B cell (primary cell): ENCODE data around the gene ATR. TPM values are rescaled to one million over a fixed set of nuclear protein-coding genes. Genes with fewer than 3 reads are reported as not detected.
"Not testable (repeated sequence)": the region's sequence is repeated elsewhere in the genome, so short reads cannot be mapped to it uniquely, and the experiment has no call there.

ENCODE experiments used
- ATAC-seq: fragments of 200-7000 bp; cut with Tn5 transposase; one replicate; pipeline ENCODE4 v1.10.0; 2021; ENCODE audit warnings: low read depth, mild to moderate bottlenecking, moderate number of reproducible peaks, moderate library complexity
- CTCF ChIA-PET: fragments of 350-600 bp; sonication (Branson Sonifier 250); formaldehyde crosslinking; loops from one replicate; lab custom pipeline; 2021; ENCODE audit warnings: antibody characterized with exemption, inconsistent platforms; lab: Charles Lee
- POLR2A ChIA-PET: fragments of 350-600 bp; sonication (Branson Sonifier 250); formaldehyde crosslinking; loops from one replicate; lab custom pipeline; 2021; ENCODE audit warnings: antibody characterized with exemption; lab: Charles Lee
- DNase-seq: peaks from one replicate; pipeline ENCODE4 v3.0.0; 2013
- H2AFZ ChIP-seq: 2 replicates; pipeline ENCODE4 v1.6.1; 2012; ENCODE audit warnings: mild to moderate bottlenecking, low read depth, low read length; ENCODE audit not compliant: insufficient read depth, poor library complexity, severe bottlenecking
- H3K27ac ChIP-seq, 2 donors: 1 replicate in 1 of 2; 2 replicates in 1 of 2; pipeline ENCODE4 v1.5.1; 2012 to 2013; ENCODE audit warnings: low read length in 2 of 2, mild to moderate bottlenecking in 2 of 2, moderate library complexity in 1 of 2
- H3K27me3 ChIP-seq, 4 experiments: fragments of 200-600 bp in 1 of 4; sonication (generic) in 1 of 4; replicated peaks in 1 of 4; 1 replicate in 2 of 4; 2 replicates in 2 of 4; pipeline versions ENCODE4 v1.6.1 to v1.7.0; 2013 to 2016; ENCODE audit warnings: low read length in 3 of 4, mild to moderate bottlenecking in 2 of 4, mixed read lengths in 1 of 4, moderate library complexity in 1 of 4; ENCODE audit not compliant: insufficient read depth in 4 of 4, control insufficient read depth in 3 of 4; ENCODE audit errors: control extremely low read depth in 1 of 4
- H3K36me3 ChIP-seq, 2 experiments: replicated peaks in 1 of 2; 1 replicate in 1 of 2; 2 replicates in 1 of 2; pipeline versions ENCODE4 v1.6.1 to v1.7.1; 2013; ENCODE audit warnings: low read length in 1 of 2; ENCODE audit not compliant: insufficient read depth in 2 of 2, control insufficient read depth in 1 of 2; ENCODE audit errors: control extremely low read depth in 1 of 2, extremely low read depth in 1 of 2
- H3K4me1 ChIP-seq, 2 donors: fragments of 200-600 bp in 1 of 2; sonication (generic) in 1 of 2; 1 replicate in 1 of 2; 2 replicates in 1 of 2; pipeline versions ENCODE4 v1.5.1 to v1.6.1; 2013 to 2017; ENCODE audit warnings: low read length in 2 of 2; ENCODE audit not compliant: control insufficient read depth in 2 of 2, insufficient read depth in 2 of 2
- H3K4me2 ChIP-seq: replicated peaks from 2 replicates; pipeline ENCODE3; 2012; ENCODE audit warnings: mild to moderate bottlenecking, low read depth, low read length; ENCODE audit not compliant: poor library complexity, severe bottlenecking
- H3K4me3 ChIP-seq, 5 experiments: fragments of 200-600 bp in 1 of 5; sonication (generic) in 1 of 5; 1 replicate in 3 of 5; 2 replicates in 2 of 5; pipeline versions ENCODE4 v1.5.1 to v1.7.0; 2011 to 2016; ENCODE audit warnings: low read length in 4 of 5, mild to moderate bottlenecking in 4 of 5, low read depth in 2 of 5, control low read depth in 1 of 5, moderate library complexity in 1 of 5; ENCODE audit not compliant: insufficient read depth in 1 of 5; ENCODE audit errors: control extremely low read depth in 1 of 5, extremely low read depth in 1 of 5
- H3K79me2 ChIP-seq: fragments of 200-600 bp; sonication (generic); one replicate; pipeline ENCODE4 v1.6.0; 2016; ENCODE audit warnings: low read length; ENCODE audit not compliant: control insufficient read depth, insufficient read depth
- H3K9ac ChIP-seq: fragments of 200-600 bp; sonication (generic); 2 replicates; pipeline ENCODE4 v1.6.1; 2017; ENCODE audit warnings: mild to moderate bottlenecking, low read length, moderate library complexity
- H3K9me3 ChIP-seq, 3 donors: one replicate each; pipeline versions ENCODE4 v1.6.1 to v1.7.1; 2013; ENCODE audit warnings: low read length in 2 of 3; ENCODE audit not compliant: control insufficient read depth in 2 of 3, insufficient read depth in 1 of 3; ENCODE audit errors: control extremely low read depth in 1 of 3
- H4K20me1 ChIP-seq: 2 replicates; pipeline ENCODE4 v1.6.0; 2012; ENCODE audit warnings: mild to moderate bottlenecking, low read length; ENCODE audit not compliant: insufficient read depth, control insufficient read depth, poor library complexity, severe bottlenecking
- H3K27ac Mint-ChIP-seq: one replicate; pipeline ENCODE4 v1.8.0; 2021; ENCODE audit warnings: mixed read lengths
- H3K27me3 Mint-ChIP-seq: one replicate; pipeline ENCODE4 v1.8.0; 2021; ENCODE audit warnings: mixed read lengths
- H3K4me1 Mint-ChIP-seq: one replicate; pipeline ENCODE4 v1.8.0; 2021; ENCODE audit warnings: mixed read lengths
- H3K4me3 Mint-ChIP-seq: one replicate; pipeline ENCODE4 v1.8.0; 2021; ENCODE audit warnings: mixed read lengths
- H3K9me3 Mint-ChIP-seq: one replicate; pipeline ENCODE4 v1.8.0; 2022; ENCODE audit warnings: mixed read lengths; ENCODE audit not compliant: insufficient read depth
- CTCF ChIP-seq: fragments of 200-600 bp; IDR thresholded peaks from one replicate; pipeline ENCODE4 v1.8.0; 2022; ENCODE audit warnings: antibody characterized with exemption, mild to moderate bottlenecking
- EZH2 ChIP-seq: IDR thresholded peaks from 2 replicates; pipeline ENCODE4 v1.6.1; 2012; ENCODE audit warnings: borderline replicate concordance, low read depth, mild to moderate bottlenecking, moderate library complexity, low read length; ENCODE audit not compliant: insufficient read depth, poor library complexity, severe bottlenecking
- WGBS: methylation state at CpG from one replicate; pipeline ENCODE4 v1.1.5; 2013; ENCODE audit warnings: missing lambda C conversion rate; ENCODE audit not compliant: insufficient coverage; 5-methylcytosine and 5-hydroxymethylcytosine counted together
- intact Hi-C: fragments of 100-400 bp; cut with micrococcal nuclease; formaldehyde crosslinking; loops from one replicate; pipeline ENCODE4 v1.10.0; 2022
- polyA plus RNA-seq: library from polyadenylated mRNA; depleted of rRNA; stranded (reverse); fragments of >200 nt; gene quantifications from 2 replicates; pipeline ENCODE4 v1.2.3, GENCODE V29; 2012
- total RNA-seq, 2 donors: library from RNA; stranded (reverse); fragments of 120-200 nt in 1 of 2; gene quantifications; 1 replicate in 1 of 2; 2 replicates in 1 of 2; pipeline versions ENCODE4 v1.2.3 to v1.2.4, GENCODE V29; 2013 to 2022

The ATR gene
- total and polyA plus RNA-seq, 2 donors (not counting 1 experiment from before 2014, with no cell fraction given), result 17.1 to 46.7 TPM

GRCh38 chr3:142438096-142438495, 140.4 kb downstream of the ATR start:
- H3K4me3 ChIP-seq, H3K4me3 Mint-ChIP-seq, ATAC-seq, H3K4me2 ChIP-seq, H3K9ac ChIP-seq, H2AFZ ChIP-seq, H3K9me3 Mint-ChIP-seq, DNase-seq, H3K9me3 ChIP-seq, H3K27ac ChIP-seq, CTCF ChIA-PET, H3K27me3 ChIP-seq, intact Hi-C loops, H3K4me1 ChIP-seq, H3K27me3 Mint-ChIP-seq, H3K27ac Mint-ChIP-seq, POLR2A ChIA-PET, H3K36me3 ChIP-seq: not testable (repeated sequence)
- Histone ChIP-seq H4K20me1 (peaks cover 22% of the 10 kb centered on the region), H3K79me2 (peaks cover 72% of the 10 kb centered on the region)
- WGBS, result over 99% methylated on average over 10 of the region's 11 CpGs
- H3K4me1 Mint-ChIP-seq, result peaks cover 33% of the 10 kb centered on the region

- H3K4me3 Mint-ChIP-seq, result no peak overlapping the region
- peaks cover 0 to 6% (median 0%) of the 10 kb centered on the region in 3 donors for H3K9me3 ChIP-seq
- no peak overlapping the region for H3K27ac ChIP-seq
- peaks cover 20% of the 10 kb centered on the region for H4K20me1 ChIP-seq
- H3K4me1 ChIP-seq, result peaks cover 0 to 5% of the 10 kb centered on the region in 2 donors
- H3K4me3 ChIP-seq, result no peak overlapping the region
- no peaks in the 10 kb centered on the region for H3K27me3 ChIP-seq
- intact Hi-C loops, result no loop called here
- no peaks in the 10 kb centered on the region for H3K27me3 Mint-ChIP-seq
- TF ChIP-seq CTCF, result no peak
- no peak for TF ChIP-seq EZH2
- peaks cover 0 to 8% of the 10 kb centered on the region in 2 experiments for H3K36me3 ChIP-seq
- no peak for DNase-seq
- POLR2A ChIA-PET, result no interaction called here
- no peak overlapping the region for H3K4me2 ChIP-seq
- no peaks in the 10 kb centered on the region for H3K9me3 Mint-ChIP-seq
- H3K79me2 ChIP-seq, result peaks cover 64% of the 10 kb centered on the region
- no peak overlapping the region for H3K27ac Mint-ChIP-seq
- no peak for ATAC-seq
- no peak overlapping the region for H3K9ac ChIP-seq
- H3K4me1 Mint-ChIP-seq, result peaks cover 27% of the 10 kb centered on the region
- H2AFZ ChIP-seq, result no peak overlapping the region
- CTCF ChIA-PET, result no interaction called here
Measured at GRCh38 chr3:142436951-142437585, 141.5 kb downstream of the ATR start.
